HepG2 (cell line): Measurements from ENCODE around the gene GRIN3B. TPM values are rescaled to one million over a fixed set of nuclear protein-coding genes. Genes with fewer than 3 reads are reported as not detected.

Experiments used
- AHR ChIP-seq: IDR thresholded peaks from 2 replicates; pipeline ENCODE4 v1.6.1; 2018; ENCODE audit warnings: missing genetic modification reagents, missing compliant biosample characterization
- CSRNP1 ChIP-seq: sonication (generic); formaldehyde crosslinking; IDR thresholded peaks from 2 replicates; pipeline ENCODE4 v1.8.1; 2023; ENCODE audit warnings: mild to moderate bottlenecking, missing genetic modification reagents
- GPN1 ChIP-seq: sonication (generic); formaldehyde crosslinking; IDR thresholded peaks from 2 replicates; pipeline ENCODE4 v1.5.1; 2020; ENCODE audit warnings: missing genetic modification reagents, borderline replicate concordance
- KAT7 ChIP-seq: IDR thresholded peaks from 2 replicates; pipeline ENCODE4 v1.6.1; 2018; ENCODE audit warnings: borderline replicate concordance, missing compliant biosample characterization
- KDM5A ChIP-seq: fragments of 200-600 bp; sonication (generic); IDR thresholded peaks from 2 replicates; pipeline ENCODE4 v1.7.0; 2018; ENCODE audit warnings: antibody characterized with exemption, mild to moderate bottlenecking, low read length, borderline replicate concordance
- MATR3 ChIP-seq: sonication (generic); formaldehyde crosslinking; IDR thresholded peaks from 2 replicates; pipeline ENCODE4 v1.4.0; 2020; ENCODE audit warnings: missing genetic modification reagents
- MZF1 ChIP-seq: sonication (generic); formaldehyde crosslinking; IDR thresholded peaks from 2 replicates; pipeline ENCODE4 v1.8.1; 2023; ENCODE audit warnings: mild to moderate bottlenecking, missing genetic modification reagents, borderline replicate concordance
- SALL1 ChIP-seq: sonication (generic); formaldehyde crosslinking; IDR thresholded peaks from 2 replicates; pipeline ENCODE4 v1.8.0; 2022; ENCODE audit warnings: mild to moderate bottlenecking, missing genetic modification reagents
- SIX4 ChIP-seq: sonication (generic); formaldehyde crosslinking; IDR thresholded peaks from 2 replicates; pipeline ENCODE4 v1.4.0; 2020; ENCODE audit warnings: missing genetic modification reagents
- XRCC5 ChIP-seq: fragments of 200-400 bp; formaldehyde crosslinking; optimal IDR thresholded peaks from 2 replicates; pipeline ENCODE3; 2017; ENCODE audit warnings: mild to moderate bottlenecking, low read length
- ZHX1 ChIP-seq: sonication (generic); formaldehyde crosslinking; IDR thresholded peaks from 2 replicates; pipeline ENCODE4 v1.8.1; 2022; ENCODE audit warnings: low read depth, mild to moderate bottlenecking, missing genetic modification reagents
- ZNF281 ChIP-seq: sonication (generic); formaldehyde crosslinking; IDR thresholded peaks from 2 replicates; pipeline ENCODE4 v1.4.0; 2020; ENCODE audit warnings: missing genetic modification reagents, borderline replicate concordance
- ZNF446 ChIP-seq: sonication (generic); formaldehyde crosslinking; IDR thresholded peaks from 2 replicates; pipeline ENCODE4 v1.5.0; 2020; ENCODE audit warnings: mild to moderate bottlenecking, missing genetic modification reagents
- ZNF550 ChIP-seq: sonication (generic); formaldehyde crosslinking; IDR thresholded peaks from 2 replicates; pipeline ENCODE4 v1.4.0; 2020; ENCODE audit warnings: mild to moderate bottlenecking, missing genetic modification reagents, borderline replicate concordance
- ZNF572 ChIP-seq: sonication (generic); formaldehyde crosslinking; IDR thresholded peaks from 2 replicates; pipeline ENCODE4 v1.5.1; 2020; ENCODE audit warnings: mild to moderate bottlenecking, missing genetic modification reagents
- ZNF704 ChIP-seq: sonication (generic); formaldehyde crosslinking; IDR thresholded peaks from 2 replicates; pipeline ENCODE4 v1.8.1; 2023; ENCODE audit warnings: mild to moderate bottlenecking, inconsistent platforms, moderate library complexity, missing genetic modification reagents, borderline replicate concordance
- polyA plus RNA-seq, 8 experiments: library from polyadenylated mRNA; depleted of rRNA in 3 of 8; stranded (reverse) in 7 of 8; unstranded in 1 of 8; fragments of >200 nt; fragmentation: Illumina TruSeq in 4 of 8; extraction: Trizol in 4 of 8; gene quantifications; 2 replicates each; pipeline versions ENCODE4 v1.2.1 to v1.2.3, GENCODE V29; 2011 to 2016; ENCODE audit warnings: low read depth in 4 of 8, missing spikeins in 1 of 8, mixed read lengths in 1 of 8; ENCODE audit not compliant: insufficient read depth in 1 of 8
- total RNA-seq, 5 experiments: library from RNA; depleted of rRNA; stranded (reverse); fragments of >200 nt; fragmentation: Illumina TruSeq; extraction: Trizol; gene quantifications; 2 replicates each; pipeline ENCODE4 v1.2.3, GENCODE V29; 2016; ENCODE audit warnings: low read depth in 1 of 5
- TF ChIP-seq, protein P1 (sequence below): sonication (generic); formaldehyde crosslinking; IDR thresholded peaks from 2 replicates; pipeline ENCODE4 v1.8.0; 2022; ENCODE audit warnings: mild to moderate bottlenecking, missing genetic modification reagents
- TF ChIP-seq, protein P2 (sequence below): sonication (generic); formaldehyde crosslinking; IDR thresholded peaks from 2 replicates; pipeline ENCODE4 v1.4.0; 2020; ENCODE audit warnings: missing genetic modification reagents

Gene GRIN3B
- total and polyA plus RNA-seq, 2 of the 13 experiments (the other 11 are each of a cell fraction or from before 2014, with no cell fraction given): 0.07 to 0.20 TPM

GRCh38 chr19:1046117-1046626 lies 46.0 kb downstream of the GRIN3B start (continued):
- peak; percentile 83 for TF ChIP-seq ZNF281 (CRISPR knock-in tag)
- TF ChIP-seq ZNF572 (CRISPR knock-in tag): no peak
- TF ChIP-seq ZNF446: peak; percentile 79; the same call in 1 of the 2 replicates
- TF ChIP-seq, protein P1, sequence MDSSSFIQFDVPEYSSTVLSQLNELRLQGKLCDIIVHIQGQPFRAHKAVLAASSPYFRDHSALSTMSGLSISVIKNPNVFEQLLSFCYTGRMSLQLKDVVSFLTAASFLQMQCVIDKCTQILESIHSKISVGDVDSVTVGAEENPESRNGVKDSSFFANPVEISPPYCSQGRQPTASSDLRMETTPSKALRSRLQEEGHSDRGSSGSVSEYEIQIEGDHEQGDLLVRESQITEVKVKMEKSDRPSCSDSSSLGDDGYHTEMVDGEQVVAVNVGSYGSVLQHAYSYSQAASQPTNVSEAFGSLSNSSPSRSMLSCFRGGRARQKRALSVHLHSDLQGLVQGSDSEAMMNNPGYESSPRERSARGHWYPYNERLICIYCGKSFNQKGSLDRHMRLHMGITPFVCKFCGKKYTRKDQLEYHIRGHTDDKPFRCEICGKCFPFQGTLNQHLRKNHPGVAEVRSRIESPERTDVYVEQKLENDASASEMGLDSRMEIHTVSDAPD (CRISPR knock-in tag): no peak
- TF ChIP-seq ZNF550: no peak
- no peak for TF ChIP-seq MATR3 (CRISPR knock-in tag)
- no peak; the same call in 1 of the 2 replicates for TF ChIP-seq CSRNP1
- no peak for TF ChIP-seq SIX4 (CRISPR knock-in tag)
- TF ChIP-seq ZHX1: peak; percentile 28; the same call in 1 of the 2 replicates
- TF ChIP-seq KAT7 (CRISPR knock-in tag): no peak
- TF ChIP-seq KDM5A: no peak
- peak; percentile 70 for TF ChIP-seq SALL1 (CRISPR knock-in tag)
- no peak for TF ChIP-seq ZNF704 (CRISPR knock-in tag)
- TF ChIP-seq MZF1 (CRISPR knock-in tag): no peak
- TF ChIP-seq XRCC5: no peak
- TF ChIP-seq GPN1 (CRISPR knock-in tag): no peak
- no peak for TF ChIP-seq AHR (CRISPR knock-in tag)
- TF ChIP-seq, protein P2, sequence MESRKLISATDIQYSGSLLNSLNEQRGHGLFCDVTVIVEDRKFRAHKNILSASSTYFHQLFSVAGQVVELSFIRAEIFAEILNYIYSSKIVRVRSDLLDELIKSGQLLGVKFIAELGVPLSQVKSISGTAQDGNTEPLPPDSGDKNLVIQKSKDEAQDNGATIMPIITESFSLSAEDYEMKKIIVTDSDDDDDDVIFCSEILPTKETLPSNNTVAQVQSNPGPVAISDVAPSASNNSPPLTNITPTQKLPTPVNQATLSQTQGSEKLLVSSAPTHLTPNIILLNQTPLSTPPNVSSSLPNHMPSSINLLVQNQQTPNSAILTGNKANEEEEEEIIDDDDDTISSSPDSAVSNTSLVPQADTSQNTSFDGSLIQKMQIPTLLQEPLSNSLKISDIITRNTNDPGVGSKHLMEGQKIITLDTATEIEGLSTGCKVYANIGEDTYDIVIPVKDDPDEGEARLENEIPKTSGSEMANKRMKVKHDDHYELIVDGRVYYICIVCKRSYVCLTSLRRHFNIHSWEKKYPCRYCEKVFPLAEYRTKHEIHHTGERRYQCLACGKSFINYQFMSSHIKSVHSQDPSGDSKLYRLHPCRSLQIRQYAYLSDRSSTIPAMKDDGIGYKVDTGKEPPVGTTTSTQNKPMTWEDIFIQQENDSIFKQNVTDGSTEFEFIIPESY (CRISPR knock-in tag): peak; percentile 97
